Brain microvascular endothelial cell (primary cell): ENCODE data around the gene C20orf141.

Experiments
- DNase-seq: peaks from one replicate; pipeline ENCODE4 v3.0.0-alpha.2; 2020
- H3K27ac ChIP-seq: fragments of 250-450 bp; sonication (Bioruptor Pico); 2 replicates; pipeline ENCODE4 v1.5.1; 2020; ENCODE audit warnings: mild to moderate bottlenecking, moderate library complexity
- H3K27me3 ChIP-seq: fragments of 250-450 bp; sonication (Bioruptor Pico); replicated peaks from 2 replicates; pipeline ENCODE4 v1.5.1; 2020; ENCODE audit warnings: mild to moderate bottlenecking
- H3K36me3 ChIP-seq: fragments of 250-450 bp; sonication (Bioruptor Pico); replicated peaks from 2 replicates; pipeline ENCODE4 v1.5.1; 2020; ENCODE audit warnings: mild to moderate bottlenecking
- H3K4me3 ChIP-seq: 2 replicates; pipeline ENCODE4 v1.5.1; 2011; ENCODE audit warnings: low read depth, mild to moderate bottlenecking, control low read depth, low read length, moderate library complexity
- CTCF ChIP-seq: IDR thresholded peaks from 2 replicates; pipeline ENCODE4 v1.5.1; 2011; ENCODE audit warnings: low read depth, mild to moderate bottlenecking, moderate library complexity, low read length, control low read depth, inconsistent platforms; ENCODE audit errors: missing control alignments
- in situ Hi-C: cut with HindIII; loops from 2 replicates; pipeline ENCODE4 v1.10.0; 2017; ENCODE audit warnings: low sequenced_read_pairs, low pct_ligation_motif_present

The C20orf141 gene

GRCh38 chr20:2833761-2834160 lies 19.0 kb downstream of the C20orf141 start:
- DNase-seq: no peak
- Histone ChIP-seq H3K27me3 (no peaks in the 10 kb centered on the region), H3K36me3 (peaks cover 2% of the 10 kb centered on the region), H3K4me3 (no peak overlapping the region), H3K27ac (no peak overlapping the region)
- no peak for TF ChIP-seq CTCF
- in situ Hi-C loops: no loop called here

- no peak overlapping the region for H3K4me3 ChIP-seq
- no peak overlapping the region for H3K27ac ChIP-seq
- H3K36me3 ChIP-seq: peaks cover 2% of the 10 kb centered on the region
- no peaks in the 10 kb centered on the region for H3K27me3 ChIP-seq
- no peak for TF ChIP-seq CTCF
- DNase-seq: no peak
- in situ Hi-C loops: no loop called here
Measured at GRCh38 chr20:2834401-2835110, 19.8 kb downstream of the C20orf141 start.

GRCh38 chr20:2835331-2835796 lies 20.6 kb downstream of the C20orf141 start:
- H3K27ac ChIP-seq: no peak overlapping the region
- no peaks in the 10 kb centered on the region for H3K27me3 ChIP-seq
- in situ Hi-C loops: no loop called here
- H3K36me3 ChIP-seq: peaks cover 2% of the 10 kb centered on the region
- TF ChIP-seq CTCF: no peak
- no peak for DNase-seq
- H3K4me3 ChIP-seq: no peak overlapping the region

- no peak for TF ChIP-seq CTCF
- H3K4me3 ChIP-seq: no peak overlapping the region
- no peaks in the 10 kb centered on the region for H3K27me3 ChIP-seq
- no peak overlapping the region for H3K27ac ChIP-seq
- peaks cover 2% of the 10 kb centered on the region for H3K36me3 ChIP-seq
- in situ Hi-C loops: no loop called here
- DNase-seq: no peak
Measured at GRCh38 chr20:2836035-2836434, 21.2 kb downstream of the C20orf141 start.

- H3K27me3 ChIP-seq: no peaks in the 10 kb centered on the region
- DNase-seq: no peak
- in situ Hi-C loops: no loop called here
- H3K4me3 ChIP-seq: no peak overlapping the region
- H3K36me3 ChIP-seq: peaks cover 2% of the 10 kb centered on the region
- no peak for TF ChIP-seq CTCF
- H3K27ac ChIP-seq: no peak overlapping the region
Measured at GRCh38 chr20:2837221-2837960, 22.6 kb downstream of the C20orf141 start.
